C4-2B (cell line): ENCODE measurements around the gene SLC10A7.

ENCODE experiments used
- H3K27ac ChIP-seq: fragments of 450-650 bp; 2 replicates; pipeline ENCODE4 v1.5.1; 2017
- ZFX ChIP-seq: fragments of 450-650 bp; IDR thresholded peaks from 2 replicates; pipeline ENCODE4 v1.6.1; 2017
- TF ChIP-seq, protein P1 (sequence below): fragments of 450-650 bp; conservative IDR thresholded peaks from 2 replicates; pipeline ENCODE4 v1.5.1; 2017; ENCODE audit warnings: mild to moderate bottlenecking

Gene SLC10A7

DNA sequence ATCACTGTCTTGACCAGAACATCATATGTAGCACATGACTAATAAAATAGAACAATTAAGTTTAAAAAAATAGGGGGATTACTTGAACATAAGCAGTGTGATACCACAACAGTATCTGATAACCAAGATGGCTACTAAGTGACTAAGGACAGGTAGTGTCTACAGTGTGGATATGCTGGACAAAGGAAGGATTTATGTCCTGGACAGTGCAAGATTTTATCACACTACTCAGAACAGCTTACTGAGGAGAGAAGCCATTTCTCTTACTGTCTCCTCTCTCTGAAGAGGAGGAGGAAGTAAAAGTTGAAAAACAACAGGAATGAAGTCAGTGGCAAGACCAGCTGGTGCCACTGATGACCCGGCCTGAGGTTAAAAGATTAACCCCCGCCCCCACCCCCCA lies 4.0 kb upstream of the SLC10A7 start:
- TF ChIP-seq, protein P1, sequence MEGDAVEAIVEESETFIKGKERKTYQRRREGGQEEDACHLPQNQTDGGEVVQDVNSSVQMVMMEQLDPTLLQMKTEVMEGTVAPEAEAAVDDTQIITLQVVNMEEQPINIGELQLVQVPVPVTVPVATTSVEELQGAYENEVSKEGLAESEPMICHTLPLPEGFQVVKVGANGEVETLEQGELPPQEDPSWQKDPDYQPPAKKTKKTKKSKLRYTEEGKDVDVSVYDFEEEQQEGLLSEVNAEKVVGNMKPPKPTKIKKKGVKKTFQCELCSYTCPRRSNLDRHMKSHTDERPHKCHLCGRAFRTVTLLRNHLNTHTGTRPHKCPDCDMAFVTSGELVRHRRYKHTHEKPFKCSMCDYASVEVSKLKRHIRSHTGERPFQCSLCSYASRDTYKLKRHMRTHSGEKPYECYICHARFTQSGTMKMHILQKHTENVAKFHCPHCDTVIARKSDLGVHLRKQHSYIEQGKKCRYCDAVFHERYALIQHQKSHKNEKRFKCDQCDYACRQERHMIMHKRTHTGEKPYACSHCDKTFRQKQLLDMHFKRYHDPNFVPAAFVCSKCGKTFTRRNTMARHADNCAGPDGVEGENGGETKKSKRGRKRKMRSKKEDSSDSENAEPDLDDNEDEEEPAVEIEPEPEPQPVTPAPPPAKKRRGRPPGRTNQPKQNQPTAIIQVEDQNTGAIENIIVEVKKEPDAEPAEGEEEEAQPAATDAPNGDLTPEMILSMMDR = no peak
- no peak for TF ChIP-seq ZFX
- H3K27ac ChIP-seq = no peak overlapping the region

DNA sequence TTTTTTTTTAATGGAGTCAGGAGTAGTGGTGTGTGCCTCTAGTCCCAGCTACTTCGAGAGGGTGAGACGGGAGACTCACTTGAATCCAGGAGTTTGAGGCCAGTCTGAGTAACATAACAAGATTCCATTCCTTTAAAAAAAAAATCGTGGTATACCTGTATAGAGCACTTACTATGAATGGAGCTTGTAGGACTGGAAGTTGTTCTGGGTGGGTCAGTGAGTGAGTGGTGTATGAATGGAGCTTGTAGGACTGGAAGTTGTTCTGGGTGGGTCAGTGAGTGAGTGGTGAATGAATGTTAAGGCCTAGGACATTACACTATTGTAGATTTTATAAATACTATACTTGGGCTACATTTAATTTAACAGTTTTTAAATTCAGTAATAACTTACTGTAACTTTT lies 2.9 kb upstream of the SLC10A7 start:
- no peak overlapping the region for H3K27ac ChIP-seq
- no peak for TF ChIP-seq ZFX
- TF ChIP-seq, protein P1 = no peak

DNA sequence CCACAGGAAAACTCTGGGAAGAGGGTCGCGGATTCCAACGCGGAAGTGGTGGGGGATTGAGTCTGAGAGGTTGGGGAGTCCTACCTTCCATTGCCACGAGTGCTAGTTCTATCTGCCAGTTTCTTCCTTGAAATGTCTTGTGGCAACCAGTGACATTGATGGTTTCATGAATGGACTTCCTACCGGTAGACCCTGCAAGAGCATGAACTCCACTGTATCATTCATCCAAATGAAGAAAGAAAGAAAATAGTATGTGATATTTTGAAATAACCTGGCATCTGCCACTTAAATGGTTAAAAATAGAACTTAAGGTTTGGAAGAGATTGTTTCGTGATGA lies 1.1 kb upstream of the SLC10A7 start:
- no peak for TF ChIP-seq ZFX
- TF ChIP-seq, protein P1 = no peak

DNA sequence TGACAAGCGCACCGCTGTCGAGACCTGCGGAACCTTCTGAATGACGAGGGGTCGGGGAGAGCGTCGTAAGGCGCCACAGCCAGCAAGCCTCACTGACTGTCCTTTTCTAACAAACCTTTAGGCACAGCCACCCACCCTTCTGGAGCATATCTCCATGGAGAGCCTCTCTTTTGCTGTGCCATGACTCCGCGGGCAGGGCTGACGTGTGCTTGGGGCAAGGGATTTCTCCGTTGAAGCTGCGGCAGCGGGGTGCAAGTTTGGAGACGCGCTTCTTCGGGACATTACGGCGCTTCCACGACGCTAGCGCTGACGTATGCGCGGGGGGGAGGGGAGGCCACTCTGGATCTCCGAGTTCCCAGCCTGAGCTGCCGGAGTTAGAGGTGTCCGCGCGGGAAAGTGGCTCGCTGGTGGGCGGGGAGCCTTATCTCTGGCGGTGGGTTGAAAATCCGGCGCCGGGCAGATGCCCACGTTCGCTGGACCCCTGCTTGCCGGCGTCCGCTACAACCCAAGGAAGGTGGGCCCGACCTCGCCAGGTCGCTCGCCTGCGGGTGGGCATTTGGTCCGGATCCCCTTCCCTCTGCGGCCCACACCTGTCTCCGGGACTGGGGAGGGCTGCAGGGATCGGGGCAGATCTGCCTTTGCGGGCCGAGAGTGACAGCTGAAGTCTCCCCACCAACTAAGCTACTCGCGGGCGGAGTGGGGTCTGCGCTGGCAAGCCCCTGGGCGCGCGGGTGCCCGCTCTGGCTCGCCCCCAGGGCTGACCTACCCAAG lies 543 bp upstream of the SLC10A7 start:
- H3K27ac ChIP-seq = peak overlapping the region; percentile 98

More for the DNA sequence above, 1.1 kb upstream of the SLC10A7 start:
- H3K27ac ChIP-seq = peak overlapping the region; percentile 98

DNA sequence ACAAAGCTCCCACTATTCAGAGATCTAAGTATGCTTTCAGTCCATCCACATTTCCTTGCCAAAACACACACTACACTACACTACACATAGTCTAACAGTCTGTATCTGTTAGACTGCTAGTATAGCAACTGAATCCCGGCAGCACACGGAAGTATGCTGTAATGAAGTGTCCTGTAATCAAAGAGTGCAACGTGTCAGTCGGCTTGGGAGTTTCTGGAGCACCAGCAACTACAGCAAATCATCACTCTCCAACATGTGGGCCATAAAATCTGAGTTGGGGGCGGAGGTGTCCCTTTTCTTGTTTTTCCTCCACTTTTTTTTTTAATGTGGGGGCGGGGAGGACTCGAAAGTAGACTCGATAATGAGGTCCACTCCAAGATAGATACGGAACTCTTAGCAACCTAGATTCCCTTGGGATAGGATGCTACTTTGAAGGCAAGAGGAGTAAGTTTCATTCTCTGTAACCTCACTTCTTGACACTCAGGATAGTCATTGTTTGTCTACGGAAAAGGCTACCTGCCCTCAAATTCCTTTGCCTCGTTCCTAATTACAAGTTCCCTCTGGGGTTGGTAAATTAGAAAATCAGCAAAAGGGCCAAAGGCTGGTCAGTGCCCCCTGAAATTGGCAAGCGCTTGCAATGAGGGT lies 722 bp downstream of the SLC10A7 start:
- peak overlapping the region; percentile 98 for H3K27ac ChIP-seq
- TF ChIP-seq, protein P1 = no peak
- no peak for TF ChIP-seq ZFX

More for the DNA sequence above, 543 bp upstream of the SLC10A7 start:
- TF ChIP-seq, protein P1 = no peak
- no peak for TF ChIP-seq ZFX

DNA sequence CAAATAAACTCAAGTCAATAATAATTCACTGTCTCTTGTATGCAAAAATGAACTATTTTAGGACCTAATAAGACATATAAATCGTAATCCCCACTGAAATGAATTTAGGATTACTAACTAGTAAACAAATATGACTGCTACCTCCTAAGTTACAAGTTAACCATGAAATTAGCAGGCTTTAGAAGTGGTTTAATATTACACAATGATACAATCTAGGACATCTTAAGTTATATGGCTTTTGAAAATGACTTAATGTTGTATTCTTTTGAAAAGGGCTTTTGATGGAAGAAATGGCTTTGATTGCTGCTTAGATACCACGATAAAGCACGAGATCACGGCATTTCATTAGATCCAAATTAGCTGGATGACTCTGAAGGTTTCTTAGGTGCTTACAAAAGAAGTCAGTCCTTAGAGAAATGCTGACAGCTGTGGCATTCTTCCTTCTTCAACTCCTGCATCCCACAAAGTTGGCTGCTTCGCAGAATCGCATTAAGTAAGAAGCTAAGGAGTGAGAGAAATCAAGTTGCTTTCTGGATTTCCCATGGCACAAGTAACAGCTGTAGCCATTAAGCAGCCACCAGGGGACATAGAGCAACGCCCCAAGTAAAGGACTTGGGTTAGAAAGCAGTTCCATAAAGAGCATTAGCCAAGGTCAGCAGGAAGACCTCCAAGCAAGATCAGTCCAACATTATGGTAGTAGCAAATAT lies 6.9 kb downstream of the SLC10A7 start:
- no peak for TF ChIP-seq ZFX
- TF ChIP-seq, protein P1 = no peak
- H3K27ac ChIP-seq = no peak overlapping the region

DNA sequence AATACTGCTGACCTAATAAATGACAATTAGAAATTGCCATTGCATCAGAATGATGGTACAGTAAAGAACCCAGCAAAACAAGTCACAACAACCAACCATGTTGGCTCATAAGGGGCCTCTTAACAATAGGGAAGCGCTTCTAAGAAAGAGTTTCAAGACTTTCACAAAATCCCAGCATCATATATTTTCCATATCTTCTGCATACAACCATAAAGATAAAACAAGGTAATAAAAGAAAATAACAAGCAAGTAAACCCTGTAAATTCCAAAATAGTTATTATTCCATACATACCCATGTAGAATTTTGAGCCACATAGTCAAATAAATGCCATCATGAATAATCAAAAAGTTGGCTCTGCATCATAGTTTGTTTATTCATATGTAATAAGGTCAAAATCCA lies 8.2 kb downstream of the SLC10A7 start:
- no peak overlapping the region for H3K27ac ChIP-seq
- TF ChIP-seq ZFX = no peak
- TF ChIP-seq, protein P1 = no peak
